ENCODE measurements around the gene INPP5F.
A peak's percentile ranks its signal among the peaks of the same experiment; 100 is the strongest.
"Not testable (repeated sequence)": the region's sequence is repeated elsewhere in the genome, so short reads cannot be mapped to it uniquely, and the experiment has no call there.

The INPP5F gene

GRCh38 chr10:119778776-119779445 is 53.1 kb downstream of the INPP5F start:
- ATAC-seq, result no peak

GRCh38 chr10:119780879-119781480 is 55.1 kb downstream of the INPP5F start:
- no peak for ATAC-seq

DNA sequence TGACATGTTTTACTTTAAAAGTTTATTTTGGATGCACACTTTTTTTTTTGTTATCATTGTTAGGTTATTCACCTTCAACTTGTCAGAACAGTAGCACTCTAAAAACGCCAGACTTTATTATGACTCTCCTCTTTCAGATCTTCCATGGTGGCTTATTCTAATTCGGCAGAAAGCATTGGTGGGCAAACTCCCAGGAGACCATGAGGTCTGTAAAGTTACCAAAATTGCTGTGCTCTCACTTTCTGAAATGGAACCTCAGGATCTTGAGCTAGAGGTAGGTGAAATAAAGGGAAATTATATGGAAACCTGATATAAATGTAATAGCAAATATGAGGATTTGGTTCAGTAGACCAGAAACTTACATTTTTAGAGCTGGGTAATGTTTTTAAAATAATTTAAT is 55.6 kb downstream of the INPP5F start:
- no peak for ATAC-seq

DNA sequence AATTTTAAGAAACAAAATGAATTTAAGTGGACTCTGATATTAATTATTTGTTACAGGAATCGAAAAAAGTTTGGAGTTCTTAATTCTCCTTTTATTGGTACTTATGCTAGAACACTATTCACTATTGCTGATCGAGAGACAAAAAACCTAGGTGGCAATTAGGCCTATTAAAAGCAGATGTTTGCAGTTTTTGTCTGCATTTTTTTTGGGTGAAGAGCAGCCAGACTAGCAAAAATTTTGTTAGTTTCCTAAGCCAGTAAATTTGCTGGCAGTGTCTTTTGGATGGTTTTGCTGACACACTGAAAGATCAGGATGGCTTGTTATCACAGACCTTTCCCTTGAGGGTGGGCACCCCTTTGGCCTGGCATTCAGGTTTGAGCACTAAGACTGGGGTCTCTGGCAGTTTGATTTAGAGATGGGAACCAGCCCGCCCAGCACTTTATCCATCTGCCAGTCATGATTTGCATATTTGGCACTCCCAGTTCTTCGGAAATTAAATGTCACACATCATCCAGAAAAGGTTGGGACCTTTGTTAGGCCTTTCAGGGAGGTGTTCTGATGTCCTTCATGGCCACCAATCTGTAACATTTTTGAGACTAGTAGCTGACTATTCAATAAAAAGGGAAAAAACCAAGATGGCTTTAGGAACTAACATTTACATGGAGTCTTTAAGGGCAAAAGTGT is 57.3 kb downstream of the INPP5F start:
- no peak for ATAC-seq

DNA sequence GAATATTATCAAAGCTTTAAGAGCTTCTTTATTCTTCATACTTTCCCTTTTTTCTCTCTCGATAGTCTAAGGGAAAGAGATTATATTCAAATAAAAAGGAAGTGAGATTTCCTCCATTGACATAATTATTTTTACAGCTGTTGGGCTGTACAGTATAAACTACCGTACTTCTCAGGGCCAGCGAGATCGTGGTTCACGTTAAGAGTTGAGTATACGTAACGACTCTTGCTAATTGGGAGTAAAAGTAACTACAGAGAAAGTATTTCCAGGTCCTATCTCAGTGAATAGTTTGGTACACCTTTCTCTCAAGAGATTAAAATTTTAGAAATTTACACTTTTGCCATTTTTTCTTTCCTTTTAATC is 57.8 kb downstream of the INPP5F start:
- ATAC-seq, result no peak

DNA sequence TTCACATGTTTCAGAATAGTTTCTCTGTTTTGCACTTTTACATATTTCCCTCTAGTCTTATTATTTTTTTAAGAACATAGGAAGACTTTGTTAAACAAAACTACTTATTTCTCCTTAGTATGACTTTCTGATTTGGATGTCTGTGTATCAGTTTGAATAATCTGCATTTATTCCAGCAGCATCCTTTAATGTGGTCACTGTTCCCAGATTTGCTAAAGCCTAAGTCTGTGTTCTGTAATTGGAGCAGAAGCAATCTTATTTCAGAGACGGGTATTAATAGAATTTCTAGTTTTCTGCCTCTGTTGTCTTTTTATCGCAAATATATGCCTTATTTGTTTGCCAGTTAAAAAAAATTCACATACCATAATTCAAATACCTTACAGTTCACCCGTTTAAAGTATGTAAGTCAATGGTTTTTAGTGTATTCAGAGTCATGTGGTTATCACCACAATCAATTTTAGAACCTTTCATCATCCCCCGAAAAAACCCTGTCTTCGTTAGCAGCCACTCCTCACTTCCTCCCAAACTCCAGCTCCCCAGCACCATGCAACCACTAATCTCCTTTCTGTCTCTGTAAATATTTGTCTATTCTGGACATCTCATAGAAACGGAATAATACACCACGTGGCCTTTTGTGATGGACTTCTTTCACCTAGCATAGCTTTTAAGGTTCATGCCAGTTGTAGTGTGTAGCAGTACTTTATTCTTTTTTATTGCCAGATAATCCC is 58.7 kb downstream of the INPP5F start:
- ATAC-seq, result peak; percentile 48 to 59

DNA sequence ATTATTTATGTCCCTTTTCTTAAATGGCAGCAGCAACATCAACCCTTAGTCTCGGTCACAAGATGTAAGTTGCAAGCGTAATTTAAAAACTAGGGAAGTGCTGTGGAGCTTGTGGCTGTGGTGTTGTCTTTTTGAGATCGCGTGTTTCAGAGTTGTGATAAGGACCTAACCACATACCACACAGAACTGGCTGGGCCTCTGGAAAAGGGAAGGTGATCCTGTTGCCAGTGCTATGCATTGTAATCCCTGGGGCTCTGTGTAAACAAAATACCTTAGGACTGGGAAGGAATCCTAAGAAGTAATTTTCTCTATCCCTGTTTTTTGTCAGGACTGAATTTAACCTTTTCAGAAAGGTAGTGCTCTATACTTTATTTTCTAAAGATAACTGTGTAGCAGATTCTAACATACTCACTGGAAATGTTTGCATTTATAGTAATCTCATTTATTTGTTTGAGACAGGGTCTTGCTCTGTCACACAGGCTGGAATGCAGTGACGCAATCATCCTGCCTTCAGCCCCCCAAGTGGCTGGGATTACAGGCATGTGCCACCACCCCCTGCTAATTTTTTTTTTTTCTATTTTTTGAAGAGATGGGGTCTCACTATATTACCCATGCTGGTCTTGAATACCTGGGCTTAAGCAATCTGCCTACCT is 60.4 kb downstream of the INPP5F start:
- no peak for ATAC-seq

DNA sequence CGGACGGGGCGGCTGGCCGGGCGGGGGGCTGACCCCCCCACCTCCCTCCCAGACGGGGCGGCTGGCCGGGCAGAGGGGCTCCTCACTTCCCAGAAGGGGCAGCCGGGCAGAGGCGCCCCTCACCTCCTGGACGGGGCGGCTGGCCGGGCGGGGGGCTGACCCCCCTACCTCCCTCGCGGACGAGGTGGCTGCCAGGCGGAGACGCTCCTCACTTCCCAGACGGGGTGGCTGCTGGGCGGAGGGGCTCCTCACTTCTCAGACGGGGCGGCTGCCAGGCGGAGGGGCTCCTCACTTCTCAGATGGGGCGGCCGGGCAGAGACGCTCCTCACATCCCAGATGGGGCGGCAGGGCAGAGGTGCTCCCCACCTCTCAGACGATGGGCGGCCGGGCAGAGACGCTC is 69.3 kb downstream of the INPP5F start:
- not testable (repeated sequence) for ATAC-seq

GRCh38 chr10:119796039-119796438 is 70.2 kb downstream of the INPP5F start:
- ATAC-seq, result no peak

DNA sequence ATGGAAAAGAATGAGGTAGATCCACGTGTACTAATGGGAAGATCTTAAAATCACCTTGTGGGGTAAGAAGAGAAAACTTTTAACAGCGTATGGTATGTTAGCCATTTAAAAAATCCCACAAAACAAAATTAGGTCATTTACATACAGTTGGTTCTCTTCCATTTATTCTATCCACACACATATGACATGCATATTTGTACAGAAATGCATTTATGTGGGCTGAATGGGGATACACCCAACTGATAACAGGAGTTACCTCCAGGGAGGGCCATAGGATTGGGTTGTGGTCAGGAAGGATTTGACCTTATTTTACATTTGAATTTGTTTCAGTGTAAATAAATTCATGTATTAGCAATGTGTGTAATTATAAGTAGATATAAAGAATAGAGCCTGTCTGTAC is 75.3 kb downstream of the INPP5F start:
- ATAC-seq, result no peak

DNA sequence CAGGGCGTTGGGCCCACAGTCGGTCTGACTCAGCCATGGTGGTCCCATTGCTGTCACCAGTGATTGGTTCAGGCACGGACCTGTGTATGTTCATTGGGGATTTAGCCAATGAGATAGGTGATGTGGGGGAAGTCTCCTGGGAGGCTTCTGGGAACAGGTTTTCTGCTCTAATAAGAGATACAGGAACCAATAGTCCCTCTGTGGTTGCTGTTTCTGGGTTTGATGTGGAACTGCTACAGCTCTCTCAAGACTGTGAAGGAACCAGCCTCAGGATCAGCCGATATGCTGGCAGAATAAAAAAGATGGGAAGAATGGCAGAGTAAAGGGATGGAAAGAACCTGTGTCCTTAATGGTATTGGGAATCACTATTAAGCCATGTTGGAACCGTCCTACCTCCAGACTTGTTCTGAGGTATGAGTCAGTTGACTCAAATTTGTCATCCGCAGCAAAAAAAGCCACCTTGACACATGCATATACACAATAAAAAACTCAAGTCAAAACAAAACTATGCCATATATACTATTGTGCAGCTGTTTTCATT is 76.2 kb downstream of the INPP5F start:
- ATAC-seq, result peak; percentile 78 to 91

- ATAC-seq, result no peak
These were observed 77.4 kb downstream of the INPP5F start for GRCh38 chr10:119803264-119803663.

- no peak for ATAC-seq
These were observed 79.9 kb downstream of the INPP5F start for GRCh38 chr10:119805702-119806230.

GRCh38 chr10:119806334-119807130 is 80.7 kb downstream of the INPP5F start:
- no peak for ATAC-seq

GRCh38 chr10:119807960-119808697 is 82.3 kb downstream of the INPP5F start:
- peak; percentile 58 to 78 for ATAC-seq

DNA sequence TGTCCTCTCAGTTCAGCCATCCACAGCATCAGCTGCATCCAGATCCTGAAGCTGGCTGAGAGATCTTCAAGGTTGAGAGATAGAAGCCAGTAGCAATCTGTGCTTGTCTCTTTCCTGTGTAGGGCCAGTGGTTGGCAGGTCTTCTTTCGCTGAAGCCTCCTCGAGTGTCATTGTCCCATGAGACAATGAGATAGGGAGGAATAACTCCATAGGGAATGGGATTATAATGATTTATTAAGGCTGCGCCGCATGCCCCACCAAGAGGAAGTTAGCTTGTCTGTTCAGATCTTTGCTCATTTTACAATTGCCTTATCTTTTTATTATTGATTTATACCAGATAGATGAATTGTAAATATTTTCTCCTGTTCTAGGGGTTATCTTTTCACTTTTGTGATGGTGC is 85.3 kb downstream of the INPP5F start:
- ATAC-seq, result no peak

DNA sequence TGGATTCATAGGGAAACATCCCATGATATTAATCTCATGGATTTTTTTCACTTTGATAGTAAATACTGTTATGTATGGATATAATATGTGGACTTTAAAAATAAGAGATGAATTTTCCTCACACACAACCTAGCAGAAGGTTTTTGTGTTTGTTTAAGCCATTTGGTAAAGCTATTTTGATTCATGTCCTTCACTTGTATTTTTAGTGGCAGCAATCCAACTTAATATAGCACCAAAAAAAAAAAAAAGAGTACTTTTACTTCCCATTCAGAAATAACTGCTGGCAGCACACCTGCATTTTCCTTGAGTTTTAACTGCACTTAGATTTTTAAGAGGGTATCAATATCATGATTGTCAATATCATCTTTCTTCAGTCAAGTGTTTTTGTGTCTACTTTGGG is 86.8 kb downstream of the INPP5F start:
- ATAC-seq, result no peak

- no peak for ATAC-seq
These were observed 89.8 kb downstream of the INPP5F start for GRCh38 chr10:119815671-119816070.

DNA sequence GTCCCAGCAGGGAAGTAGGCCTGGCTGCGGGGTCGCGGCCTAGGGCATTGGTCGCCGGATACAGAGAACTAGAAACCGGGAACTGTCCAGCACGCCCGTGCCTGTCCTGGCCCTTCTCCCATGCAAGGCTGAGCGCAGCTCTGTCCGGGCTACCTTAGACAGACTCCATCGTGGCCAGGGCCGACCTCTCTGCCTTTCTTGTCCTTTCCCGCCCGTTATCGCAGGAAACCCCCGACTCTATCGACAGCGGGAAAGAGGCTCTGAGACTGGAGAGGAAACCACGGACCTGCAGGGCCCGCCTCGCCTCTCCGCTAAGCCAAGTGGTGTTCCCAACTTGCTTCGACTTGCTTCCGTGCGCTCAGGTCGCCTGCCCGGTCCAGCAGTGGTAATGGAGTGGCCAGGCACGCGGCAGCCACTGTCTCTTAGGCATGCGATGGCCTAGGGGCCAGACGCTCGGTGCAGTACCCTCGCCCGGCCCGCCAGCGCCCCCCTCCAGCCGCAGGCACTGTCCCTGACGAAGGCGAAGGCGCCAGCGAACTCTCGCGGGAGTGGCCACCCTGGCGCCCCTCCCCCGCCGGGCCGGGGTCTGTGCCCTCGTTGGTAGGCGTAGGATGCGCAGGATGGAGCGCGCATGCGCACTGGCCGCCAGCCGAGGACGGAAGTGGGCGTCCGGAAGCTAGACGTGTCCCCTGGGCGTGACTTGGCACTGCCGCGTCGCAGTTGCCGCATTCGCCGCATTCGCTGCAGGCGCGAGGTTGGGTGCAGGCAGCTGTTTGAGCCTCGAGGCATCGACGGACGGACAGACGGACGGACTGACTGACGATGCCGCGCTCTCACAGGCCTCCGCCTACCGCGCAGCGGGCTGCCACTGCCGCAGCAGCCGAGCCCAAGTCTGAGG is 92.4 kb downstream of the INPP5F start:
- ATAC-seq, result no peak

DNA sequence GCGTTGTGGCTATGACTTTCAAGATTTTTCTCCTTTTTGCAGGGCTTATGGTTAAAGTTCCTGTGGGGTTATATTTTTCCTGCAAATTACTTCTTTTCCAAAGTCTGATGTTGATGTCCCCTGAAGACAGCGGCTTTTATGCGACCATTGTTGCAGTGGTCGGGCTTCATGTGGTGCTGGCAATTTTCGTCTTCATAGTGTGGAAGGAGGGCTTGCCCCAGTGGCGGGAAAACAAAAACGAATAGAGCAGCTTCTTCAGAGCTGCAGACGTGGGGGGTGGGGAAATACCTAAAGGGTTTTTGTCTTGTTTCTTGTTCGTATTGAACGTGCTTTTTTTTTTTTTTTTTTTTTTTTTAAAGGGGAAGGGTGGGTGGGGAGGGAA is 93.0 kb downstream of the INPP5F start:
- ATAC-seq, result no peak
